Daoy (cell line): ENCODE results near the gene NFIB. TPM values are rescaled to one million over a fixed set of nuclear protein-coding genes. Genes with fewer than 3 reads are reported as not detected.

Source experiments
- DNase-seq: peaks from one replicate; pipeline ENCODE4 v3.0.0-alpha.2; 2015; ENCODE audit warnings: low read depth
- total RNA-seq: library from RNA; depleted of rRNA; stranded (reverse); fragments of >200 nt; shearing (Covaris generic); gene quantifications from 2 replicates; pipeline ENCODE4 v1.2.3, GENCODE V29; 2014

Gene NFIB
- total RNA-seq, 1 experiment from 2014 or later: 19.4 TPM

GRCh38 chr9:14077672-14078071, 236.3 kb downstream of the NFIB start:
- no peak for DNase-seq

- no peak for DNase-seq
These were observed 238.7 kb downstream of the NFIB start for GRCh38 chr9:14075218-14075617.

GRCh38 chr9:14072850-14073249, 241.1 kb downstream of the NFIB start:
- peak; percentile 31 for DNase-seq

GRCh38 chr9:14071484-14071883, 242.5 kb downstream of the NFIB start:
- no peak for DNase-seq

- no peak for DNase-seq
These were observed 245.3 kb downstream of the NFIB start for GRCh38 chr9:14068690-14069089.

GRCh38 chr9:14066831-14067230, 247.1 kb downstream of the NFIB start:
- no peak for DNase-seq

GRCh38 chr9:14066032-14066431, 247.9 kb downstream of the NFIB start:
- DNase-seq: no peak

GRCh38 chr9:14064940-14065339, 249.0 kb downstream of the NFIB start:
- no peak for DNase-seq

GRCh38 chr9:14063756-14064155, 250.2 kb downstream of the NFIB start:
- no peak for DNase-seq

GRCh38 chr9:14062586-14063221, 251.2 kb downstream of the NFIB start:
- peak; percentile 23 for DNase-seq

- no peak for DNase-seq
These were observed 251.9 kb downstream of the NFIB start for GRCh38 chr9:14061936-14062585.

GRCh38 chr9:14058325-14058688, 255.6 kb downstream of the NFIB start:
- DNase-seq: no peak

- DNase-seq: no peak
These were observed 256.3 kb downstream of the NFIB start for GRCh38 chr9:14057368-14058324.

GRCh38 chr9:14056316-14056861, 257.6 kb downstream of the NFIB start:
- DNase-seq: no peak

GRCh38 chr9:14054096-14054495, 259.8 kb downstream of the NFIB start:
- DNase-seq: no peak

- no peak for DNase-seq
These were observed 261.6 kb downstream of the NFIB start for GRCh38 chr9:14052359-14052758.

GRCh38 chr9:14051419-14051818, 262.5 kb downstream of the NFIB start:
- no peak for DNase-seq

GRCh38 chr9:14043483-14043882, 270.5 kb downstream of the NFIB start:
- DNase-seq: no peak

- DNase-seq: no peak
These were observed 276.6 kb downstream of the NFIB start for GRCh38 chr9:14037331-14037730.

- no peak for DNase-seq
These were observed 280.9 kb downstream of the NFIB start for GRCh38 chr9:14033067-14033466.
